ENCODE results near the gene THAP7. TPM values are rescaled to one million over a fixed set of nuclear protein-coding genes. Genes with fewer than 3 reads are reported as not detected.

THAP7 gene
- total RNA-seq, 2 experiments from 2014 or later, result 20.4 to 21.2 TPM

DNA sequence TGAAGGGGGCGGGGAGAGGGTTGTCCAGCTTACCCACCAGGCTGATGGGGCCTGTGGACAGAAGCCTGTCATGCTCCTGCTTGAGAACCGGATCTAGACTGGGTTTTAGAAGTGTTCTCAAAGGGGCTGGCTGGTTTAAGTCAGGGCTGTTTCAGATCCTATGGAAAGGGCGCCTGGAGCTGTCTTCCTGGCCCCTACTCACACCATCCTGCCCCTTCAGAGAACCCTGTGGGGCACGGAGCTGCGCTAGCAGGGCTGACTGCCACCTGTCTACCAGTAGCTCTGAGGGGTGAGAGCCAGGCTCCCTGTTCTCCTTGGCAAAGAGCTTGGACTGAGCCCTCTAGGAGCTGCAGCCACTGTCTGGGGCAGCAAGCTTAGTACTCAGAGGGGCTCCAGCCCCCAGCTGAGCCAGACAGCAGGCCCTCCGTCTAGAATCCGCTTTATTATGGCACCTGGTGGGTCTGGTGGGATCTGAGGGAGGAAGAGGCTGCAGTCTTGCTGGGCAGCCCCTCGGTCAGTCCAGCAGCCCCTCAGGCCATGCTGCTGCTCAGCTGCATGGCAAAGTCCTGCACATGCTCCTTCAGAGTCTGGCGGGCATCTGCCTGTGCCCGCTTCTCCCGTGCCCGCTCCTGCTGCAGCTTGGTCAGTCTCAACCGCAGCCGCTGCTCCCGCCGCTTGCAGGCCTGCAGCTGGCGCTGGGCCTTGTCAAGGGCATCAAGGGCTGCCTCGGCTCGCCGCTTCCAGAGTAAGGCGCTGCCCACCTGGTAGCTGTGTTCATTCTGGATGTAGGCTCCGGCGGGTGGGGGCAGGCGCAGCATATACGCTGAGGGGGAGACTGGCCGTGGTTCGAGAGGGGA, 2.3 kb downstream of the THAP7 start:
- intact Hi-C loops (cut with micrococcal nuclease), result loop anchor here (5.0 to 10.0 kb wide), 4 partner anchors 37 to 865 kb away; partner anchors contain the start of gene MAPK1
- CTCF ChIA-PET, result interaction anchor here (0.7 to 1.1 kb wide), 2 partner anchors 18 to 39 kb away, joined by 3 read pairs; partner anchors contain the start of gene LZTR1
- H3K36me3 Mint-ChIP-seq (ENCODE audit: low read depth), result peaks cover 13% of the 10 kb centered on the region

DNA sequence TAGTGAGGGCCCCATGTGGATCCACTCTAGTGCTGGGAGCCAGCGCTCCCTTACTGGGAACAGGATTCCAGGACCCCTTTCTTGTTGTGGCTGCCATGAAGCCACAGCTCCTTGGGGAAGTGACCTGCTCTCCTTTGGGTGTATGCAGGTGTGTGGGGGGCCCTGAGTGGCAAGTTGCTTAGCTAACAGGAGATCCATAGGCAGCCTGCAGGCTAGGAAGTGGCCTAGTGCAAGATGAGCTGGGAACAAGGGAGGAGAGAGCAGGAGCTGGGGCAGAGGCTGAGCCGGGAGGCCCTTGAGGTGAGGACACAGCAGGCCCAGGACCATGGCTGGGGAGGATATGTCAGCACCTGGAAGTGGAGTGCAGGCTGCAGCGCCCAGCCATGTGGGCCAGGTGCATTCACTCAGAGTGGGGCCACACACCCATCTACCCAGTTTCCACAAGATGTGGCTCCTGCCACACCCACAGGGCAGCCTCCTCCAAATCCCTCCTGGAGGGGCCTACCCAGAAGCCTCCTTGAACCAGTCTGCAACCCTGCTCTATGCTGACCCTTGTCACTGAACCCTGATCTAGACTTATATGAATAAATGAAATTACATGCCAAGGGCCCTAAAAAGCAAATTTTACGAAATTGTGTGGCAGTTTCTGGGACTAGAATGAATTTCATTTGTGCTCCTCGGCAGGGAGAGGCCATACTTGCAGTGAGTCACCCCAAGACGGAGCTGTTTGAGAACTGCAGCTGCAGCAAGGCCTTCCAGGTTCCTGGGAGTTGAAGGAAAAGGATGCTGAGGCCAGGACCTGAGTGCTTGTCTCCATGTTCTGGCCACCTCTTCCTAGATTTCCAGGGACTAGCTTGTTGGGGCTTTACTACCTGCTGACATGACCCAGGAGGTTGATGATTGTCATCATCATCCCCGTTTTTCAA, 3.2 kb downstream of the THAP7 start:
- peak overlapping the region; percentile 11 for H3K27ac Mint-ChIP-seq
- intact Hi-C loops (cut with micrococcal nuclease), result no loop called here
- no peak for DNase-seq
- H3K4me1 Mint-ChIP-seq (ENCODE audit: low read depth), result peaks cover 25% of the 10 kb centered on the region
- CTCF ChIA-PET, result interaction anchor here (0.7 kb wide), 1 partner anchor 17 kb away, joined by 3 read pairs; the partner anchor contains the start of gene LZTR1
- no peaks in the 10 kb centered on the region for H3K27me3 Mint-ChIP-seq (ENCODE audit: low read depth)
- H3K9me3 Mint-ChIP-seq, result no peaks in the 10 kb centered on the region
- peaks cover 13% of the 10 kb centered on the region for H3K36me3 Mint-ChIP-seq (ENCODE audit: low read depth)
- H3K4me3 Mint-ChIP-seq, result no peak overlapping the region

More for the DNA sequence above, 2.3 kb downstream of the THAP7 start:
- Mint-ChIP-seq H3K9me3 (no peaks in the 10 kb centered on the region), H3K4me3 (peak overlapping the region; percentile 89), H3K27ac (peak overlapping the region; percentile 36), H3K4me1 (ENCODE audit: low read depth) (peaks cover 28% of the 10 kb centered on the region), H3K27me3 (ENCODE audit: low read depth) (no peaks in the 10 kb centered on the region)
- DNase-seq, result no peak

DNA sequence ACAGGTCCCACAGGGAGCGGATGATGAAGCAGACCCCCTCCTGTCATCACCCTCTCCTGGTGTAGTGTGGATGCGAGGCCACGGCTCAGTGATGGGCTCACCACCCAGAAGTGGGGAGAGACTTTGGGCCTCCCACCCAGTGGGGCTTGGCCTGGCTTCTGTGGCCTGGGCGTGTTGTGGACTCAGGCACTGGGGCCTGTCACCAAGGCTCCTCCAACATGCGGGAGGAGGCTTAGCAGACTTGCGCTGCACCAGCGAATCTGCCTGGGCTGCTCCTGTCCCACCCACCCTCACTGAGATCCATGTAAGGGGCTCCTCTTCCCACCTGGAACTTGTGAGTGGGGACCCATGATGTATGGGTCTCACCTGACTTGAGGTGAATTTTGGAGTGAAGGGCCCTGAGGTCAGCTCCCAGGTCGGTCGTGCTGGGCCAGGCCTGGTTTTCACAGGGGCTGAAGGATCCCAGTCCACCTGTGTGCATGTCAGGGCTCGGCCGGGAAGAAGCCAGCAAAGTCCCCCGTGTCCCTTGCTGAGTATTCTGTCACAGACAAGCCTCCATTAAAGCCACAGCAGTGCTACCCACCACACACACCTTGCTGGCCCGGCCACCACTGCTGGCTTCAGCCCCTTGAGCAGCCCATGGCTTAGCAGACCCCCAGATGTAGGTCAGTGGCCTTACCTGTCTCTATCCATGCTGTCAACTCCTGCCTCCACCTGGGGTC, 4.2 kb downstream of the THAP7 start:
- Mint-ChIP-seq H3K36me3 (ENCODE audit: low read depth) (peaks cover 13% of the 10 kb centered on the region), H3K4me3 (no peak overlapping the region), H3K27me3 (ENCODE audit: low read depth) (no peaks in the 10 kb centered on the region), H3K9me3 (no peaks in the 10 kb centered on the region), H3K4me1 (ENCODE audit: low read depth) (peaks cover 18% of the 10 kb centered on the region), H3K27ac (peak overlapping the region; percentile 11)
- intact Hi-C loops (cut with micrococcal nuclease), result no loop called here
- CTCF ChIA-PET, result no interaction called here
- no peak for DNase-seq

- H3K9me3 Mint-ChIP-seq, result no peaks in the 10 kb centered on the region
- H3K4me1 Mint-ChIP-seq (ENCODE audit: low read depth), result peaks cover 17% of the 10 kb centered on the region
- intact Hi-C loops (cut with micrococcal nuclease), result no loop called here
- H3K4me3 Mint-ChIP-seq, result no peak overlapping the region
- no peak for DNase-seq
- H3K36me3 Mint-ChIP-seq (ENCODE audit: low read depth), result peaks cover 13% of the 10 kb centered on the region
- H3K27ac Mint-ChIP-seq, result no peak overlapping the region
- no peaks in the 10 kb centered on the region for H3K27me3 Mint-ChIP-seq (ENCODE audit: low read depth)
- CTCF ChIA-PET, result no interaction called here
Observed at GRCh38 chr22:20996598-20997535, 5.1 kb downstream of the THAP7 start.

DNA sequence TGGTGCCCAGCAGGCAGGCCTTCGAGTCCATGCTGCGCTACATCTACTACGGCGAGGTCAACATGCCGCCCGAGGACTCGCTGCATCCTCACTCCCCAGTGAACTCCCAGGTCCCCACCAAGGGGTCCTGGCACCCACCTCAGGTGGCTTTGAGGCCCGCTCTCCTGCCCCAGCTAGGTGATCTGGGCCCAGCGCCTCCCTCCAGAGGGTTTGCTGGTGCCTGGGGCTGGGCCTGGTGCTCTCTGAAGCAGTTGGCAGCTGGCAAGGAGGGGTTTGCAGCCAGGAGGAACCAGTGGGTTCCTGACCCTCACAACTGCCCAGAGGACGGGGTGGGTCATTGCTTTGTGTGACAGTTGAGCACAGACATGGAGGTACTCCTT, 5.9 kb downstream of the THAP7 start:
- no peaks in the 10 kb centered on the region for H3K27me3 Mint-ChIP-seq (ENCODE audit: low read depth)
- DNase-seq, result no peak
- H3K36me3 Mint-ChIP-seq (ENCODE audit: low read depth), result peaks cover 10% of the 10 kb centered on the region
- H3K4me3 Mint-ChIP-seq, result no peak overlapping the region
- H3K27ac Mint-ChIP-seq, result peak overlapping the region; percentile 27
- peaks cover 15% of the 10 kb centered on the region for H3K4me1 Mint-ChIP-seq (ENCODE audit: low read depth)
- H3K9me3 Mint-ChIP-seq, result no peaks in the 10 kb centered on the region
- CTCF ChIA-PET, result interaction anchor here (0.6 kb wide), 1 partner anchor 458 kb away, joined by 5 read pairs; no protein-coding TSS in a partner anchor
- intact Hi-C loops (cut with micrococcal nuclease), result no loop called here

GRCh38 chr22:20995329-20996030, 6.4 kb downstream of the THAP7 start:
- Mint-ChIP-seq H3K36me3 (ENCODE audit: low read depth) (peaks cover 9% of the 10 kb centered on the region), H3K4me1 (ENCODE audit: low read depth) (peaks cover 13% of the 10 kb centered on the region), H3K9me3 (no peaks in the 10 kb centered on the region), H3K27ac (peak overlapping the region; percentile 50), H3K27me3 (ENCODE audit: low read depth) (no peaks in the 10 kb centered on the region), H3K4me3 (no peak overlapping the region)
- CTCF ChIA-PET, result interaction anchor here (0.6 kb wide), 1 partner anchor 458 kb away, joined by 5 read pairs; no protein-coding TSS in a partner anchor
- no peak for DNase-seq
- intact Hi-C loops (cut with micrococcal nuclease), result no loop called here

- H3K36me3 Mint-ChIP-seq (ENCODE audit: low read depth), result peaks cover 8% of the 10 kb centered on the region
- no peak overlapping the region for H3K27ac Mint-ChIP-seq
- no peak for DNase-seq
- intact Hi-C loops (cut with micrococcal nuclease), result no loop called here
- no peak overlapping the region for H3K4me3 Mint-ChIP-seq
- no peaks in the 10 kb centered on the region for H3K9me3 Mint-ChIP-seq
- peaks cover 9% of the 10 kb centered on the region for H3K4me1 Mint-ChIP-seq (ENCODE audit: low read depth)
- CTCF ChIA-PET, result no interaction called here
- H3K27me3 Mint-ChIP-seq (ENCODE audit: low read depth), result no peaks in the 10 kb centered on the region
Observed at GRCh38 chr22:20994902-20995241, 7.0 kb downstream of the THAP7 start.

DNA sequence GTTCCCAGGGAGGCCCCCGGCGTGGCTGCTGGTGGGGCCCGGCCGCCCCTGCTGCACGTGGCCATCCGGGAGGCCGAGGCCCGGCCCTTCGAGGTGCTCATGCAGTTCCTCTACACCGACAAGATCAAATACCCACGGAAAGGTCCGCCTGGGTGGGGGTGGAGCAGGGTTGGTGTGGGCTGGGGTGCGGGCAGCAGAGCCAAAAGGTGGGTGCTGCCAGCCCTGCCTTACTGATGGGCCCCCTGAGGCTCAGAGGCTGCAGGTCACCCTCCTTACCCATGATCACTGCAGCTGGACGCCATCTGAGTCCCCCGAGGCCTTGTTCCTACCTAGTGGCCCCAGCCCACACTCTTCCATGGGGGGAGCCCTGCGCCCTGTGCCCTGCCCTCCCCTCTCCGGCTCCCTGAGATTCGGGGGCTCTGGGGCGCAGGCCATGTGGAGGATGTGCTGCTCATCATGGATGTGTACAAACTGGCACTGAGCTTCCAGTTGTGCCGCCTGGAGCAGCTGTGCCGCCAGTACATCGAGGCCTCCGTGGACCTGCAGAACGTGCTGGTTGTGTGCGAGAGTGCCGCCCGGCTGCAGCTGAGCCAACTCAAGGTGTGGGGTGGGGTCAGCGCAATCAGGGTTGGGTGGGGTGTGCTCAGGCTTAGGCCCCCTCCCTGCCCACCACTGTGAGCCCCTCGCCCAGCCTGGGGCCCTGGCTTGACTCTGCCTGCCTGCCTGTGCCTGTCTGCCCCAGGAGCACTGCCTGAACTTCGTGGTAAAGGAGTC, 7.6 kb downstream of the THAP7 start:
- no peak overlapping the region for H3K27ac Mint-ChIP-seq
- CTCF ChIA-PET, result no interaction called here
- H3K4me1 Mint-ChIP-seq (ENCODE audit: low read depth), result peaks cover 10% of the 10 kb centered on the region
- H3K36me3 Mint-ChIP-seq (ENCODE audit: low read depth), result peaks cover 8% of the 10 kb centered on the region
- intact Hi-C loops (cut with micrococcal nuclease), result no loop called here
- no peak overlapping the region for H3K4me3 Mint-ChIP-seq
- no peaks in the 10 kb centered on the region for H3K27me3 Mint-ChIP-seq (ENCODE audit: low read depth)
- DNase-seq, result no peak
- no peaks in the 10 kb centered on the region for H3K9me3 Mint-ChIP-seq

GRCh38 chr22:20993304-20994127, 8.4 kb downstream of the THAP7 start:
- Mint-ChIP-seq H3K27ac (no peak overlapping the region), H3K4me3 (no peak overlapping the region), H3K27me3 (ENCODE audit: low read depth) (no peaks in the 10 kb centered on the region), H3K4me1 (ENCODE audit: low read depth) (peaks cover 9% of the 10 kb centered on the region), H3K36me3 (ENCODE audit: low read depth) (peaks cover 8% of the 10 kb centered on the region), H3K9me3 (no peaks in the 10 kb centered on the region)
- DNase-seq, result no peak
- intact Hi-C loops (cut with micrococcal nuclease), result no loop called here
- CTCF ChIA-PET, result no interaction called here

Data from activated naive CD4-positive, alpha-beta T cell treated with anti-CD3 and anti-CD28 coated beads for 36 hours (primary cell).